HCT116 (cell line): ENCODE measurements around the gene OASL.

Source experiments
- CBX3 ChIP-seq: IDR thresholded peaks from 2 replicates; pipeline ENCODE4 v1.6.1; 2012; ENCODE audit warnings: low read depth
- EZH2 ChIP-seq: fragments of 200-600 bp; sonication (generic); IDR thresholded peaks from 2 replicates; pipeline ENCODE4 v1.6.1; 2017; ENCODE audit warnings: antibody characterized with exemption, mixed run types
- EZH2phosphoT487 ChIP-seq: fragments of 200-600 bp; IDR thresholded peaks from 2 replicates; pipeline ENCODE4 v1.6.1; 2018; ENCODE audit warnings: antibody characterized with exemption, borderline replicate concordance
- FOSL1 ChIP-seq: IDR thresholded peaks from 2 replicates; pipeline ENCODE4 v1.6.1; 2012; ENCODE audit warnings: low read depth
- JUND ChIP-seq: IDR thresholded peaks from 2 replicates; pipeline ENCODE4 v1.6.1; 2012
- POLR2A ChIP-seq: IDR thresholded peaks from 2 replicates; pipeline ENCODE4 v1.7.0; 2011; ENCODE audit warnings: borderline replicate concordance; ENCODE audit not compliant: insufficient read depth, insufficient read length; ENCODE audit errors: extremely low read depth
- POLR2AphosphoS5 ChIP-seq: IDR thresholded peaks from 2 replicates; pipeline ENCODE4 v1.6.1; 2011; ENCODE audit warnings: mild to moderate bottlenecking, low read depth, low read length, moderate library complexity
- RAD21 ChIP-seq: IDR thresholded peaks from 2 replicates; pipeline ENCODE4 v1.6.1; 2012; ENCODE audit warnings: low read depth, mild to moderate bottlenecking
- TCF7L2 ChIP-seq: IDR thresholded peaks from 2 replicates; pipeline ENCODE4 v1.7.0; 2011; ENCODE audit warnings: borderline replicate concordance, inconsistent platforms; ENCODE audit not compliant: insufficient read depth, insufficient read length; ENCODE audit errors: extremely low read depth
- YY1 ChIP-seq: IDR thresholded peaks from 2 replicates; pipeline ENCODE4 v1.6.1; 2011; ENCODE audit warnings: low read length, low read depth, moderate library complexity, mild to moderate bottlenecking; ENCODE audit not compliant: insufficient replicate concordance; ENCODE audit errors: extremely low read depth
- TF ChIP-seq, protein P1 (sequence below), 3 experiments: fragments of 200-600 bp in 1 of 3; sonication (generic) in 1 of 3; IDR thresholded peaks in 2 of 3; conservative IDR thresholded peaks in 1 of 3; 2 replicates each; pipeline ENCODE4 v1.5.1; 2012 to 2017; ENCODE audit warnings: low read depth in 2 of 3, low read length in 2 of 3, antibody characterized with exemption in 1 of 3, borderline replicate concordance in 1 of 3, control low read depth in 1 of 3, mild to moderate bottlenecking in 1 of 3, mixed read lengths in 1 of 3, mixed run types in 1 of 3, moderate library complexity in 1 of 3; ENCODE audit not compliant: insufficient read depth in 1 of 3
- TF ChIP-seq, protein P2 (sequence below): IDR thresholded peaks from 2 replicates; pipeline ENCODE4 v1.6.1; 2011; ENCODE audit warnings: mild to moderate bottlenecking, low read length, moderate library complexity; ENCODE audit not compliant: insufficient replicate concordance; ENCODE audit errors: extremely low read depth
- TF ChIP-seq, protein P3 (sequence below): IDR thresholded peaks from 2 replicates; pipeline ENCODE4 v1.6.1; 2012
- TF ChIP-seq, protein P4 (sequence below): IDR thresholded peaks from 2 replicates; pipeline ENCODE4 v1.6.1; 2012

DNA sequence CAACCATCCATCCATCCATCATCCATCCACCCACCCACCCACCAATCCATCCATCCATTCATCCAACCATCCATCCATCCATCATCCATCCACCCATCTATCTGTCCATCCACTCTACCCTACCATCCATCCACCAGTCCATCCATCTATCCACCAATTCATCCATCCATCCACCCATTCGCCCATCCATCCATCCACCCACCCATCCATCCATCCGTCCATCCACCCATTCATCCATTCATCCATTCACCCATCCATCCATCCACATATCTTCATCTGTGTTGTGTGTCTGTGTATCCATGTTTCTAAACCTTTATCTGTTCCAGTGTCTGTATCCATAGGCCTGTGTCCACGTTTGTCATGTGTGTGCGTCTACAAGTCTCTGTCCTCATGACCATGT is 50.8 kb downstream of the OASL start:
- TF ChIP-seq, protein P1, sequence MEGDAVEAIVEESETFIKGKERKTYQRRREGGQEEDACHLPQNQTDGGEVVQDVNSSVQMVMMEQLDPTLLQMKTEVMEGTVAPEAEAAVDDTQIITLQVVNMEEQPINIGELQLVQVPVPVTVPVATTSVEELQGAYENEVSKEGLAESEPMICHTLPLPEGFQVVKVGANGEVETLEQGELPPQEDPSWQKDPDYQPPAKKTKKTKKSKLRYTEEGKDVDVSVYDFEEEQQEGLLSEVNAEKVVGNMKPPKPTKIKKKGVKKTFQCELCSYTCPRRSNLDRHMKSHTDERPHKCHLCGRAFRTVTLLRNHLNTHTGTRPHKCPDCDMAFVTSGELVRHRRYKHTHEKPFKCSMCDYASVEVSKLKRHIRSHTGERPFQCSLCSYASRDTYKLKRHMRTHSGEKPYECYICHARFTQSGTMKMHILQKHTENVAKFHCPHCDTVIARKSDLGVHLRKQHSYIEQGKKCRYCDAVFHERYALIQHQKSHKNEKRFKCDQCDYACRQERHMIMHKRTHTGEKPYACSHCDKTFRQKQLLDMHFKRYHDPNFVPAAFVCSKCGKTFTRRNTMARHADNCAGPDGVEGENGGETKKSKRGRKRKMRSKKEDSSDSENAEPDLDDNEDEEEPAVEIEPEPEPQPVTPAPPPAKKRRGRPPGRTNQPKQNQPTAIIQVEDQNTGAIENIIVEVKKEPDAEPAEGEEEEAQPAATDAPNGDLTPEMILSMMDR (IDR thresholded peaks at IDR 0.05 in 2 of 3, conservative IDR thresholded peaks at IDR 0.05 in 1 of 3; ENCODE audit: borderline replicate concordance in 1 of 3, insufficient read depth in 1 of 3, low read depth in 2 of 3, low read length in 2 of 3) = no peak
- no peak for TF ChIP-seq YY1
- no peak for TF ChIP-seq FOSL1
- TF ChIP-seq CBX3 = no peak
- no peak for TF ChIP-seq POLR2A
- TF ChIP-seq, protein P2, sequence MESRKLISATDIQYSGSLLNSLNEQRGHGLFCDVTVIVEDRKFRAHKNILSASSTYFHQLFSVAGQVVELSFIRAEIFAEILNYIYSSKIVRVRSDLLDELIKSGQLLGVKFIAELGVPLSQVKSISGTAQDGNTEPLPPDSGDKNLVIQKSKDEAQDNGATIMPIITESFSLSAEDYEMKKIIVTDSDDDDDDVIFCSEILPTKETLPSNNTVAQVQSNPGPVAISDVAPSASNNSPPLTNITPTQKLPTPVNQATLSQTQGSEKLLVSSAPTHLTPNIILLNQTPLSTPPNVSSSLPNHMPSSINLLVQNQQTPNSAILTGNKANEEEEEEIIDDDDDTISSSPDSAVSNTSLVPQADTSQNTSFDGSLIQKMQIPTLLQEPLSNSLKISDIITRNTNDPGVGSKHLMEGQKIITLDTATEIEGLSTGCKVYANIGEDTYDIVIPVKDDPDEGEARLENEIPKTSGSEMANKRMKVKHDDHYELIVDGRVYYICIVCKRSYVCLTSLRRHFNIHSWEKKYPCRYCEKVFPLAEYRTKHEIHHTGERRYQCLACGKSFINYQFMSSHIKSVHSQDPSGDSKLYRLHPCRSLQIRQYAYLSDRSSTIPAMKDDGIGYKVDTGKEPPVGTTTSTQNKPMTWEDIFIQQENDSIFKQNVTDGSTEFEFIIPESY = no peak
- TF ChIP-seq RAD21 = no peak
- TF ChIP-seq TCF7L2 = no peak
- TF ChIP-seq, protein P3, sequence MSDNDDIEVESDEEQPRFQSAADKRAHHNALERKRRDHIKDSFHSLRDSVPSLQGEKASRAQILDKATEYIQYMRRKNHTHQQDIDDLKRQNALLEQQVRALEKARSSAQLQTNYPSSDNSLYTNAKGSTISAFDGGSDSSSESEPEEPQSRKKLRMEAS = no peak
- no peak for TF ChIP-seq EZH2
- TF ChIP-seq POLR2AphosphoS5 = no peak
- no peak for TF ChIP-seq JUND
- TF ChIP-seq EZH2phosphoT487 = no peak
- TF ChIP-seq, protein P4, sequence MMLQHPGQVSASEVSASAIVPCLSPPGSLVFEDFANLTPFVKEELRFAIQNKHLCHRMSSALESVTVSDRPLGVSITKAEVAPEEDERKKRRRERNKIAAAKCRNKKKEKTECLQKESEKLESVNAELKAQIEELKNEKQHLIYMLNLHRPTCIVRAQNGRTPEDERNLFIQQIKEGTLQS = no peak
